DND-41 (cell line): Measurements from ENCODE around the gene TM4SF1.

Experiments used
- ATAC-seq: fragments of 200-7000 bp; cut with Tn5 transposase; 3 replicates; pipeline ENCODE4 v1.9.1; 2021; ENCODE audit warnings: low read depth; ENCODE audit not compliant: insufficient read depth
- DNase-seq: peaks from one replicate; pipeline ENCODE4 v3.0.0-alpha.2; 2020
- H2AFZ ChIP-seq: 2 replicates; pipeline ENCODE4 v1.6.0; 2012; ENCODE audit warnings: low read depth, low read length
- H3K27ac ChIP-seq: 2 replicates; pipeline ENCODE4 v1.5.1; 2012; ENCODE audit warnings: low read length, inconsistent platforms
- H3K27me3 ChIP-seq: fragments of 200-600 bp; sonication (generic); 2 replicates; pipeline ENCODE4 v1.6.0; 2012; ENCODE audit warnings: low read length, mild to moderate bottlenecking, inconsistent platforms; ENCODE audit not compliant: insufficient read depth, poor library complexity
- H3K36me3 ChIP-seq: 2 replicates; pipeline ENCODE4 v1.5.1; 2012; ENCODE audit warnings: low read length, inconsistent platforms; ENCODE audit not compliant: insufficient read depth
- H3K4me1 ChIP-seq: 2 replicates; pipeline ENCODE4 v1.5.1; 2012; ENCODE audit warnings: mild to moderate bottlenecking, low read length; ENCODE audit not compliant: insufficient read depth
- H3K4me2 ChIP-seq: 2 replicates; pipeline ENCODE4 v1.6.0; 2012; ENCODE audit warnings: mild to moderate bottlenecking, moderate library complexity, low read length, inconsistent platforms; ENCODE audit not compliant: insufficient read depth
- H3K4me3 ChIP-seq, 2 experiments: fragments of 200-600 bp in 1 of 2; shearing (Covaris generic) in 1 of 2; 2 replicates each; pipeline ENCODE4 v1.5.1; 2012 to 2016; ENCODE audit warnings: inconsistent platforms in 2 of 2, low read length in 2 of 2, mild to moderate bottlenecking in 2 of 2, low read depth in 1 of 2, moderate library complexity in 1 of 2
- H3K79me2 ChIP-seq: 2 replicates; pipeline ENCODE4 v1.6.0; 2012; ENCODE audit warnings: low read length, inconsistent platforms; ENCODE audit not compliant: insufficient read depth
- H3K9ac ChIP-seq: 2 replicates; pipeline ENCODE4 v1.6.0; 2012; ENCODE audit warnings: low read depth, mild to moderate bottlenecking, inconsistent platforms, low read length, moderate library complexity
- H3K9me3 ChIP-seq: 2 replicates; pipeline ENCODE4 v1.5.1; 2012; ENCODE audit warnings: low read length, moderate library complexity, mild to moderate bottlenecking, inconsistent platforms; ENCODE audit not compliant: insufficient read depth, severe bottlenecking
- H4K20me1 ChIP-seq: 2 replicates; pipeline ENCODE4 v1.6.0; 2012; ENCODE audit warnings: low read length; ENCODE audit not compliant: insufficient read depth
- CTCF ChIP-seq: IDR thresholded peaks from 2 replicates; pipeline ENCODE4 v1.5.1; 2012; ENCODE audit warnings: borderline replicate concordance, low read length, moderate library complexity, mild to moderate bottlenecking; ENCODE audit not compliant: poor library complexity, severe bottlenecking; ENCODE audit errors: extremely low read depth
- EZH2 ChIP-seq: IDR thresholded peaks from 3 replicates; pipeline ENCODE4 v1.6.1; 2012; ENCODE audit warnings: borderline replicate concordance, low read depth, mild to moderate bottlenecking, moderate library complexity, low read length, inconsistent platforms; ENCODE audit not compliant: severe bottlenecking

Gene TM4SF1

DNA sequence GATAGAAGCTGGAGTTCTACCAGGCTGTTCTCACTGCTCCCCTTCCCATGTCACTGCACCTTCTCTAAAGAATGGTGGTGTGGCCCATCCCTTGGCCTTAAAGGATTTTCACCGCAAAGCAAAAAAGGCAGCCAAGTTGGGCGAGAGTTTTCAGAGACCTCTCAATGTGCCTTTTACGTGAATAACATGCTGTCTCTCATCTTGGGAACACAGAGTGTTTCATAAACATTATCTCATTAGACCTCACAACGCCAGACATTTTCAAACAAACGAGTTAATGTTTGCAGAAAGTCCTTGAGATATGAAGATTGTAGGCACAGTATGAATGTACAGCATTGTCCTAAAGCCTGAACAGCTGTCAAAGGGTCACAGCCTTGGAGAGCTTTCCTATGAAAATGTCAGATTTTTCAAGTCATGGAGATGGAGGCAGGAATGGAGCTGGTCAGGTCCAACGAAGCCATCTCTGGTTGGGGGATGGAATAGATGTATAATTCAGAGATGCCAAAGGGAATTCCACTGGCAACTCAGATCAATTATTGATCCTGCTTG lies 21.3 kb downstream of the TM4SF1 start:
- Histone ChIP-seq H4K20me1 (no peaks in the 10 kb centered on the region), H3K36me3 (no peaks in the 10 kb centered on the region), H3K4me3 (no peak overlapping the region), H3K9ac (no peak overlapping the region), H3K27ac (no peak overlapping the region), H3K4me2 (no peak overlapping the region), H2AFZ (no peak overlapping the region), H3K9me3 (no peaks in the 10 kb centered on the region), H3K79me2 (no peaks in the 10 kb centered on the region), H3K4me1 (no peaks in the 10 kb centered on the region), H3K27me3 (peaks cover 2% of the 10 kb centered on the region)
- no peak for DNase-seq
- no peak for ATAC-seq
- TF ChIP-seq CTCF, result no peak

GRCh38 chr3:149353581-149354184 lies 23.8 kb downstream of the TM4SF1 start:
- no peaks in the 10 kb centered on the region for H3K4me1 ChIP-seq
- no peak overlapping the region for H3K27ac ChIP-seq
- no peaks in the 10 kb centered on the region for H3K36me3 ChIP-seq
- DNase-seq, result no peak
- TF ChIP-seq CTCF, result no peak
- no peak for TF ChIP-seq EZH2
- H3K27me3 ChIP-seq, result peaks cover 10% of the 10 kb centered on the region
- ATAC-seq, result no peak
- H2AFZ ChIP-seq, result no peak overlapping the region
- H4K20me1 ChIP-seq, result no peaks in the 10 kb centered on the region
- H3K9ac ChIP-seq, result no peak overlapping the region
- no peak overlapping the region for H3K4me2 ChIP-seq
- H3K9me3 ChIP-seq, result no peaks in the 10 kb centered on the region
- H3K4me3 ChIP-seq, result no peak overlapping the region
- H3K79me2 ChIP-seq, result no peaks in the 10 kb centered on the region

GRCh38 chr3:149352556-149352955 lies 24.9 kb downstream of the TM4SF1 start:
- ATAC-seq, result peak; percentile 80
- Histone ChIP-seq H3K4me1 (no peaks in the 10 kb centered on the region), H3K36me3 (no peaks in the 10 kb centered on the region), H3K4me2 (no peak overlapping the region), H3K9me3 (no peaks in the 10 kb centered on the region), H3K9ac (no peak overlapping the region), H2AFZ (no peak overlapping the region), H3K27ac (no peak overlapping the region), H3K79me2 (no peaks in the 10 kb centered on the region), H3K4me3 (no peak overlapping the region), H4K20me1 (no peaks in the 10 kb centered on the region), H3K27me3 (peaks cover 17% of the 10 kb centered on the region)
- DNase-seq, result peak; percentile 24
- TF ChIP-seq EZH2 (no peak), CTCF (peak; percentile 64)
